Left renal pelvis (tissue), 4 donors: ENCODE results near the gene SPINK4. TPM values are rescaled to one million over a fixed set of nuclear protein-coding genes. Genes with fewer than 3 reads are reported as not detected.

Experiments
- DNase-seq, 4 donors: peaks; one replicate each; pipeline ENCODE4 v3.0.0-alpha.2; 2013; ENCODE audit warnings: low read depth in 4 of 4, low spot score in 3 of 4
- polyA plus RNA-seq, 4 donors: library from polyadenylated mRNA; unstranded; fragments of 120-200 nt; gene quantifications; one replicate each; pipeline ENCODE4 v1.2.1, GENCODE V29; 2013; ENCODE audit not compliant: insufficient read length in 4 of 4

The SPINK4 gene
- not detected for polyA plus RNA-seq

- no peak for DNase-seq
Measured at GRCh38 chr9:33239921-33240320, at the start of gene SPINK4. SPINK4 (plus strand) TSS chr9:33240167; CDS start chr9:33240209, 42 bp downstream.

- no peak for DNase-seq
Measured at GRCh38 chr9:33192493-33193255, 47.3 kb upstream of the SPINK4 start.

GRCh38 chr9:33193818-33194217, 46.1 kb upstream of the SPINK4 start:
- no peak for DNase-seq

GRCh38 chr9:33196736-33197135, 43.2 kb upstream of the SPINK4 start:
- DNase-seq: no peak

- DNase-seq: no peak
Measured at GRCh38 chr9:33197279-33198152, 42.5 kb upstream of the SPINK4 start.

- no peak for DNase-seq
Measured at GRCh38 chr9:33198165-33198564, 41.8 kb upstream of the SPINK4 start.

- DNase-seq: no peak
Measured at GRCh38 chr9:33202018-33202417, 37.9 kb upstream of the SPINK4 start.

GRCh38 chr9:33202552-33203201, 37.3 kb upstream of the SPINK4 start:
- no peak for DNase-seq

GRCh38 chr9:33209394-33209793, 30.6 kb upstream of the SPINK4 start:
- DNase-seq: no peak

GRCh38 chr9:33210006-33210715, 29.8 kb upstream of the SPINK4 start:
- DNase-seq: no peak

GRCh38 chr9:33211695-33212393, 28.1 kb upstream of the SPINK4 start:
- peak in 3 of 4 donors; percentile 20 to 46 (median 43) for DNase-seq

- DNase-seq: no peak
Measured at GRCh38 chr9:33220681-33221567, 19.0 kb upstream of the SPINK4 start.

GRCh38 chr9:33221568-33221884, 18.4 kb upstream of the SPINK4 start:
- DNase-seq: no peak

- DNase-seq: no peak
Measured at GRCh38 chr9:33222031-33222430, 17.9 kb upstream of the SPINK4 start.

- DNase-seq: no peak
Measured at GRCh38 chr9:33223696-33224095, 16.3 kb upstream of the SPINK4 start.

GRCh38 chr9:33225319-33226147, 14.4 kb upstream of the SPINK4 start:
- DNase-seq: peak; percentile 52 to 64 (median 59)

GRCh38 chr9:33227008-33227398, 13.0 kb upstream of the SPINK4 start:
- no peak for DNase-seq

GRCh38 chr9:33227741-33228140, 12.2 kb upstream of the SPINK4 start:
- DNase-seq: no peak
